HuH-7.5 (cell line): Measurements from ENCODE around the gene CDKAL1.

Source experiments
- DNase-seq: peaks from one replicate; pipeline ENCODE4 v3.0.0; 2011; ENCODE audit warnings: low spot score

The CDKAL1 gene

GRCh38 chr6:21142741-21143140 is 608.5 kb downstream of the CDKAL1 start:
- no peak for DNase-seq

GRCh38 chr6:21143645-21144044 is 609.4 kb downstream of the CDKAL1 start:
- no peak for DNase-seq

- no peak for DNase-seq
These were observed 610.7 kb downstream of the CDKAL1 start for GRCh38 chr6:21144928-21145327.

- no peak for DNase-seq
These were observed 613.7 kb downstream of the CDKAL1 start for GRCh38 chr6:21147995-21148394.

- DNase-seq = no peak
These were observed 615.2 kb downstream of the CDKAL1 start for GRCh38 chr6:21149470-21149869.

- no peak for DNase-seq
These were observed 616.4 kb downstream of the CDKAL1 start for GRCh38 chr6:21150667-21151066.

- DNase-seq = no peak
These were observed 616.9 kb downstream of the CDKAL1 start for GRCh38 chr6:21151119-21151518.

GRCh38 chr6:21151530-21151929 is 617.3 kb downstream of the CDKAL1 start:
- DNase-seq = no peak

GRCh38 chr6:21157186-21157929 is 623.1 kb downstream of the CDKAL1 start:
- no peak for DNase-seq

- no peak for DNase-seq
These were observed 623.9 kb downstream of the CDKAL1 start for GRCh38 chr6:21158149-21158548.

GRCh38 chr6:21158873-21159272 is 624.6 kb downstream of the CDKAL1 start:
- no peak for DNase-seq

- DNase-seq = no peak
These were observed 625.2 kb downstream of the CDKAL1 start for GRCh38 chr6:21159465-21159864.

- DNase-seq = no peak
These were observed 627.5 kb downstream of the CDKAL1 start for GRCh38 chr6:21161707-21162106.

GRCh38 chr6:21163110-21163837 is 629.0 kb downstream of the CDKAL1 start:
- DNase-seq = no peak

- no peak for DNase-seq
These were observed 629.6 kb downstream of the CDKAL1 start for GRCh38 chr6:21163838-21164180.

GRCh38 chr6:21164768-21165326 is 630.6 kb downstream of the CDKAL1 start:
- DNase-seq = no peak

GRCh38 chr6:21166754-21167153 is 632.5 kb downstream of the CDKAL1 start:
- DNase-seq = no peak

GRCh38 chr6:21167790-21168189 is 633.5 kb downstream of the CDKAL1 start:
- DNase-seq = no peak

- DNase-seq = no peak
These were observed 637.5 kb downstream of the CDKAL1 start for GRCh38 chr6:21171801-21172200.

- no peak for DNase-seq
These were observed 638.8 kb downstream of the CDKAL1 start for GRCh38 chr6:21173031-21173430.

- no peak for DNase-seq
These were observed 639.4 kb downstream of the CDKAL1 start for GRCh38 chr6:21173678-21174077.

GRCh38 chr6:21176197-21176596 is 641.9 kb downstream of the CDKAL1 start:
- DNase-seq = no peak

- no peak for DNase-seq
These were observed 645.9 kb downstream of the CDKAL1 start for GRCh38 chr6:21180155-21180554.
